ENCODE results near the gene FMO2. TPM values are rescaled to one million over a fixed set of nuclear protein-coding genes. Genes with fewer than 3 reads are reported as not detected.

Gene FMO2
- total and polyA plus RNA-seq, 10 of the 15 experiments (the other 5 are each of a cell fraction or from before 2014, with no cell fraction given) = not detected

GRCh38 chr1:171150156-171150555, 34.9 kb upstream of the FMO2 start (continued):
- no peak for TF ChIP-seq SUPT20H (IDR thresholded peaks at IDR 0.05; ENCODE audit: borderline replicate concordance, control insufficient read depth, low read depth, low read length)
- no peak for TF ChIP-seq SREBF2 (IDR thresholded peaks at IDR 0.05; ENCODE audit: low read length)
- no peak for TF ChIP-seq EP300 (IDR thresholded peaks at IDR 0.05; ENCODE audit: borderline replicate concordance in 1 of 2, control insufficient read depth in 1 of 2, low read depth in 2 of 2, low read length in 2 of 2)
- no peak for TF ChIP-seq USF2 (IDR thresholded peaks at IDR 0.05; ENCODE audit: borderline replicate concordance, low read depth, low read length)
- no peak for TF ChIP-seq ZNF384 (IDR thresholded peaks at IDR 0.05; ENCODE audit: borderline replicate concordance, low read depth, low read length)

DNA sequence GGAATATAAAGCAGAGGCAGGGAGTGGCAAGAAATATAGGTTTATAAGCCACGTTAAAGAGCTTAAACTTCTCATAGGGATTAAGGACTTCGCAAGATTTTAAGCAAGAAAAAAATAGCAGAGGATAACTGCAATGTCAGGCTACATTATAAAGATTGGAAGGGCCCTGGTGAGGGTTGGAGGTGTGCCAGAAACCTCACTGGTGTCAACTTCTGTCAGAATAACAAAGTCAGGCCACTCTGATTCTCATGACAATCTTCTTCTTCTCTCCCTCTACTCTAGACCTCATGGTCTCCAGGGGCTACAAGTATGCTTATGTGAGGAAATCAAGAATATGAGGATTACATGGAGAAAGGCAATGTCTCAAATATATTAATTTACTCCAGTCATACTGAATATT, 32.6 kb upstream of the FMO2 start:
- Histone ChIP-seq H3K27me3 (replicated peaks in 1 of 2; ENCODE audit: control insufficient read depth in 2 of 2, insufficient read depth in 2 of 2, low read length in 1 of 2) (no peaks in the 10 kb centered on the region; a peak in 1 of 4 replicates), H3K27ac (ENCODE audit: control insufficient read depth, insufficient read depth) (no peak overlapping the region), H3K79me2 (ENCODE audit: control insufficient read depth, insufficient read depth, low read length) (no peaks in the 10 kb centered on the region), H3K4me2 (ENCODE audit: control insufficient read depth, insufficient read depth) (no peak overlapping the region), H3K4me3 (no peak overlapping the region), H3K9ac (ENCODE audit: control insufficient read depth, insufficient read depth, low read length) (no peak overlapping the region), H4K20me1 (ENCODE audit: control insufficient read depth, insufficient read depth) (no peaks in the 10 kb centered on the region), H3K4me1 (ENCODE audit: control insufficient read depth, insufficient read depth, low read length) (no peaks in the 10 kb centered on the region), H2AFZ (ENCODE audit: control insufficient read depth, low read depth, low read length) (no peak overlapping the region), H3K36me3 (ENCODE audit: control insufficient read depth in 2 of 2, insufficient read depth in 2 of 2, low read length in 1 of 2) (no peaks in the 10 kb centered on the region), H3K9me3 (replicated peaks; ENCODE audit: control insufficient read depth, insufficient read depth, low read length) (no peaks in the 10 kb centered on the region)
- in situ Hi-C loops (cut with MboI) = no loop called here
- SMC1A ChIA-PET (ENCODE audit: uncharacterized antibody, unreplicated experiment) = interaction anchor here (0.5 kb wide), 1 partner anchor 116 kb away, joined by 3 read pairs; no protein-coding TSS in a partner anchor
- CTCF ChIA-PET = interaction anchor here (1.0 to 1.7 kb wide), 2 partner anchors 14 to 23 kb away, joined by 3 read pairs; no protein-coding TSS in a partner anchor
- WGBS (ENCODE audit: insufficient coverage, insufficient replicate concordance, low lambda C conversion rate, missing lambda C conversion rate) = 0% methylated on average over 2 of the region's 2 CpGs
- intact Hi-C loops (cut with micrococcal nuclease; ENCODE audit: unreplicated experiment) = no loop called here
- TF ChIP-seq KLF5 (IDR thresholded peaks at IDR 0.05; ENCODE audit: partially characterized antibody) (no peak), YY1 (IDR thresholded peaks at IDR 0.05; ENCODE audit: low read depth, low read length) (no peak), FOS (IDR thresholded peaks at IDR 0.05; ENCODE audit: borderline replicate concordance, extremely low read depth, insufficient read length) (no peak)
- TF ChIP-seq, protein P1, sequence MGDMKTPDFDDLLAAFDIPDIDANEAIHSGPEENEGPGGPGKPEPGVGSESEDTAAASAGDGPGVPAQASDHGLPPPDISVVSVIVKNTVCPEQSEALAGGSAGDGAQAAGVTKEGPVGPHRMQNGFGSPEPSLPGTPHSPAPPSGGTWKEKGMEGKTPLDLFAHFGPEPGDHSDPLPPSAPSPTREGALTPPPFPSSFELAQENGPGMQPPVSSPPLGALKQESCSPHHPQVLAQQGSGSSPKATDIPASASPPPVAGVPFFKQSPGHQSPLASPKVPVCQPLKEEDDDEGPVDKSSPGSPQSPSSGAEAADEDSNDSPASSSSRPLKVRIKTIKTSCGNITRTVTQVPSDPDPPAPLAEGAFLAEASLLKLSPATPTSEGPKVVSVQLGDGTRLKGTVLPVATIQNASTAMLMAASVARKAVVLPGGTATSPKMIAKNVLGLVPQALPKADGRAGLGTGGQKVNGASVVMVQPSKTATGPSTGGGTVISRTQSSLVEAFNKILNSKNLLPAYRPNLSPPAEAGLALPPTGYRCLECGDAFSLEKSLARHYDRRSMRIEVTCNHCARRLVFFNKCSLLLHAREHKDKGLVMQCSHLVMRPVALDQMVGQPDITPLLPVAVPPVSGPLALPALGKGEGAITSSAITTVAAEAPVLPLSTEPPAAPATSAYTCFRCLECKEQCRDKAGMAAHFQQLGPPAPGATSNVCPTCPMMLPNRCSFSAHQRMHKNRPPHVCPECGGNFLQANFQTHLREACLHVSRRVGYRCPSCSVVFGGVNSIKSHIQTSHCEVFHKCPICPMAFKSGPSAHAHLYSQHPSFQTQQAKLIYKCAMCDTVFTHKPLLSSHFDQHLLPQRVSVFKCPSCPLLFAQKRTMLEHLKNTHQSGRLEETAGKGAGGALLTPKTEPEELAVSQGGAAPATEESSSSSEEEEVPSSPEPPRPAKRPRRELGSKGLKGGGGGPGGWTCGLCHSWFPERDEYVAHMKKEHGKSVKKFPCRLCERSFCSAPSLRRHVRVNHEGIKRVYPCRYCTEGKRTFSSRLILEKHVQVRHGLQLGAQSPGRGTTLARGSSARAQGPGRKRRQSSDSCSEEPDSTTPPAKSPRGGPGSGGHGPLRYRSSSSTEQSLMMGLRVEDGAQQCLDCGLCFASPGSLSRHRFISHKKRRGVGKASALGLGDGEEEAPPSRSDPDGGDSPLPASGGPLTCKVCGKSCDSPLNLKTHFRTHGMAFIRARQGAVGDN (IDR thresholded peaks at IDR 0.05) = no peak
- POLR2A ChIA-PET = no interaction called here
- RAD21 ChIA-PET (ENCODE audit: unreplicated experiment) = no interaction called here
- DNase-seq (ENCODE audit: low read depth, low spot score) (no peak), FAIRE-seq (no peak), ATAC-seq (no peak)
- BruUV-seq (replicated peaks) = no TSS peak

Data from GM12878 (cell line).